ENCODE measurements around the gene FBXW5. TPM values are rescaled to one million over a fixed set of nuclear protein-coding genes. Genes with fewer than 3 reads are reported as not detected.

The FBXW5 gene
- total and polyA plus RNA-seq, 8 donors: 56.2 to 117 (median 64.1) TPM

DNA sequence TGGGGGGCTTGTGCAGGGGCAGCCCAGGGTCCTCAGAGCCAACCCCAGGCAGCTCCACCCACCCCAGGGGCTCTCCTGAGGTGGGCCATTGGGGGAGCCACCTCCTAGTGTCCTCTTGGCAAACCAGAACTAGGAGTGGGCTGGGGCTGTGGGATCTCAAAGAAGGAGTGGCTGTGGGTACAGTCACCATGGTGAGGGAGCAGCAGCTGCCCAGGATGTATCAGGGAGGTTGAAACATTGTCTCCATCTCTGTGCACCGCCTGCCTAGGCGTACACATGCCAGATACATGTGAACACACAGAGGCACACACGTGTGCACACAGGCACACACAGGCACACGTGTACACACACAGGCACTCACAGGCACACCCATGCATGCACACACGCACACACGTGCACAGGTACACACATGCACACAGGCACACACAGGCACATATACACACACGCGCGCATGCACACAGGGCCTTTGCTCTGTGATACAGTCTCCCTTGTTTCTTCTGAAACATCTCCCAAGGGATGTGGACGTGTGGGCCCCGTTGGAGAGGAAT lies 18.2 kb upstream of the FBXW5 start:
- intact Hi-C loops (cut with DNase I): loop anchor here in 1 of 3 donors (5.0 kb wide), 1 partner anchor 60 kb away; no protein-coding TSS in a partner anchor
- WGBS, 2 donors: 83 to 87% methylated on average over 11 of the region's 11 CpGs
- no peak overlapping the region for H3K4me3 ChIP-seq
- peaks cover 0 to 5% (median 4%) of the 10 kb centered on the region in 3 donors for H3K4me1 ChIP-seq
- no peak for TF ChIP-seq CTCF (IDR thresholded peaks at IDR 0.05)
- no peaks in the 10 kb centered on the region for H3K9me3 ChIP-seq
- DNase-seq: no peak
- H3K27ac ChIP-seq: no peak overlapping the region
- no peak for FAIRE-seq
- no peaks in the 10 kb centered on the region for H3K27me3 ChIP-seq
- no peak for ATAC-seq
- no peaks in the 10 kb centered on the region for H3K36me3 ChIP-seq

DNA sequence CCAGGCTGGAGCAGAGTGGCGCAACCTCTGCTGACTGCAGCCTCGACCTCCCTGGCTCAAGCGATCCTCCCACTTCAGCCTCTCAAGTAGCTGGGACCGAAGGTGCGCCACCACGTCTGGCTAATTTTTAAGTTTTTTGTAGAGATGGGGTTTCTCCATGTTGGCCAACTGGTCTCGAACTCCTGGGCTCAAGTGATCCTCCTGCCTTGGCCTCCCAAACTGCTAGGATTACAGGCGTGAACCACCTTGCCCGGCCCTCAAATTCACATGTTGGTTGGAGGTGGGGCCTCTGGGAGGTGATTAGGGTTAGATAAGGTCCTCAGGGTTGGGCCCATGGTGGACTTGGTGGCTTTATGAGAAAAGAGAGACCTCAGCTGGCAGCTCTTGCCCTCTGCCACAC lies 17.6 kb upstream of the FBXW5 start:
- Histone ChIP-seq H3K36me3 (no peaks in the 10 kb centered on the region), H3K27me3 (no peaks in the 10 kb centered on the region), H3K4me1 (peaks cover 0 to 5% (median 4%) of the 10 kb centered on the region in 3 donors), H3K27ac (no peak overlapping the region), H3K4me3 (no peak overlapping the region), H3K9me3 (no peaks in the 10 kb centered on the region)
- ATAC-seq: no peak
- FAIRE-seq: no peak
- intact Hi-C loops (cut with DNase I): loop anchor here in 1 of 3 donors (5.0 kb wide), 1 partner anchor 60 kb away; no protein-coding TSS in a partner anchor
- DNase-seq: no peak
- WGBS, 2 donors: 91 to 95% methylated on average over 9 of the region's 9 CpGs
- no peak for TF ChIP-seq CTCF (IDR thresholded peaks at IDR 0.05)

GRCh38 chr9:136961279-136962065 lies 16.9 kb upstream of the FBXW5 start:
- Histone ChIP-seq H3K27me3 (no peaks in the 10 kb centered on the region), H3K27ac (no peak overlapping the region), H3K4me3 (no peak overlapping the region), H3K9me3 (no peaks in the 10 kb centered on the region), H3K4me1 (peaks cover 0 to 5% (median 4%) of the 10 kb centered on the region in 3 donors), H3K36me3 (no peaks in the 10 kb centered on the region)
- intact Hi-C loops (cut with DNase I): loop anchor here in 1 of 3 donors (5.0 kb wide), 1 partner anchor 61 kb away; no protein-coding TSS in a partner anchor
- WGBS, 2 donors: 78 to 89% methylated on average over 14 to 23 of the region's 23 CpGs
- no peak for TF ChIP-seq CTCF (IDR thresholded peaks at IDR 0.05)
- no peak for FAIRE-seq
- no peak for DNase-seq
- ATAC-seq: peak in 3 of 4 donors; percentile 18 to 28 (median 20)

GRCh38 chr9:136960938-136961275 lies 16.4 kb upstream of the FBXW5 start:
- DNase-seq (no peak), FAIRE-seq (no peak), ATAC-seq (no peak)
- Histone ChIP-seq H3K27ac (no peak overlapping the region), H3K4me1 (no peaks in the 10 kb centered on the region), H3K36me3 (no peaks in the 10 kb centered on the region), H3K9me3 (no peaks in the 10 kb centered on the region), H3K4me3 (no peak overlapping the region), H3K27me3 (no peaks in the 10 kb centered on the region)
- intact Hi-C loops (cut with DNase I): loop anchor here in 1 of 3 donors (5.0 kb wide), 1 partner anchor 61 kb away; no protein-coding TSS in a partner anchor
- WGBS, 2 donors: 83 to 88% methylated on average over 15 of the region's 15 CpGs
- TF ChIP-seq CTCF (IDR thresholded peaks at IDR 0.05): no peak
